ENCODE results near the gene CDCA4.

The CDCA4 gene

GRCh38 chr14:105049753-105050550 lies 29.1 kb upstream of the CDCA4 start:
- H3K27ac ChIP-seq = no peak overlapping the region
- TF ChIP-seq ZFX (IDR thresholded peaks at IDR 0.05; ENCODE audit: borderline replicate concordance) (no peak), CTCF (IDR thresholded peaks at IDR 0.05) (no peak)

- TF ChIP-seq ZFX (IDR thresholded peaks at IDR 0.05; ENCODE audit: borderline replicate concordance) (no peak), CTCF (IDR thresholded peaks at IDR 0.05) (no peak)
- no peak overlapping the region for H3K27ac ChIP-seq
Observed at GRCh38 chr14:105047283-105048016, 26.6 kb upstream of the CDCA4 start.

GRCh38 chr14:105046891-105047282 lies 26.0 kb upstream of the CDCA4 start:
- TF ChIP-seq CTCF (IDR thresholded peaks at IDR 0.05) (no peak), ZFX (IDR thresholded peaks at IDR 0.05; ENCODE audit: borderline replicate concordance) (no peak)
- H3K27ac ChIP-seq = no peak overlapping the region

- no peak overlapping the region for H3K27ac ChIP-seq
- TF ChIP-seq CTCF (IDR thresholded peaks at IDR 0.05) = peak; percentile 100
- no peak for TF ChIP-seq ZFX (IDR thresholded peaks at IDR 0.05; ENCODE audit: borderline replicate concordance)
Observed at GRCh38 chr14:105045710-105046326, 24.9 kb upstream of the CDCA4 start.

- no peak overlapping the region for H3K27ac ChIP-seq
- TF ChIP-seq CTCF (IDR thresholded peaks at IDR 0.05) = no peak
- no peak for TF ChIP-seq ZFX (IDR thresholded peaks at IDR 0.05; ENCODE audit: borderline replicate concordance)
Observed at GRCh38 chr14:105043641-105044040, 22.8 kb upstream of the CDCA4 start.

GRCh38 chr14:105042813-105043212 lies 21.9 kb upstream of the CDCA4 start:
- no peak for TF ChIP-seq CTCF (IDR thresholded peaks at IDR 0.05)
- no peak for TF ChIP-seq ZFX (IDR thresholded peaks at IDR 0.05; ENCODE audit: borderline replicate concordance)
- H3K27ac ChIP-seq = no peak overlapping the region

Data from 22Rv1 (cell line).